Uterus (tissue), 2 donors: ENCODE measurements around the gene TPI1.

Source experiments
- POLR2A ChIP-seq, 2 donors: fragments of 450-650 bp; IDR thresholded peaks; one replicate each; pipeline ENCODE4 v1.6.1; 2016; ENCODE audit warnings: antibody characterized with exemption in 2 of 2, mild to moderate bottlenecking in 1 of 2, moderate library complexity in 1 of 2
- TF ChIP-seq, protein P1 (sequence below), 4 experiments: fragments of 200-600 bp in 2 of 4; fragments of 450-650 bp in 2 of 4; sonication (generic) in 2 of 4; IDR thresholded peaks; one replicate each; pipeline ENCODE4 v1.5.1; 2016 to 2019; ENCODE audit warnings: antibody characterized with exemption in 4 of 4, mild to moderate bottlenecking in 2 of 4, moderate library complexity in 1 of 4

- TF ChIP-seq, protein P1, sequence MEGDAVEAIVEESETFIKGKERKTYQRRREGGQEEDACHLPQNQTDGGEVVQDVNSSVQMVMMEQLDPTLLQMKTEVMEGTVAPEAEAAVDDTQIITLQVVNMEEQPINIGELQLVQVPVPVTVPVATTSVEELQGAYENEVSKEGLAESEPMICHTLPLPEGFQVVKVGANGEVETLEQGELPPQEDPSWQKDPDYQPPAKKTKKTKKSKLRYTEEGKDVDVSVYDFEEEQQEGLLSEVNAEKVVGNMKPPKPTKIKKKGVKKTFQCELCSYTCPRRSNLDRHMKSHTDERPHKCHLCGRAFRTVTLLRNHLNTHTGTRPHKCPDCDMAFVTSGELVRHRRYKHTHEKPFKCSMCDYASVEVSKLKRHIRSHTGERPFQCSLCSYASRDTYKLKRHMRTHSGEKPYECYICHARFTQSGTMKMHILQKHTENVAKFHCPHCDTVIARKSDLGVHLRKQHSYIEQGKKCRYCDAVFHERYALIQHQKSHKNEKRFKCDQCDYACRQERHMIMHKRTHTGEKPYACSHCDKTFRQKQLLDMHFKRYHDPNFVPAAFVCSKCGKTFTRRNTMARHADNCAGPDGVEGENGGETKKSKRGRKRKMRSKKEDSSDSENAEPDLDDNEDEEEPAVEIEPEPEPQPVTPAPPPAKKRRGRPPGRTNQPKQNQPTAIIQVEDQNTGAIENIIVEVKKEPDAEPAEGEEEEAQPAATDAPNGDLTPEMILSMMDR (IDR thresholded peaks at IDR 0.05) = no peak
- TF ChIP-seq POLR2A (IDR thresholded peaks at IDR 0.05) = no peak
Measured at GRCh38 chr12:6850796-6851152, 16.6 kb upstream of the TPI1 start.
